HG02943 (cell line): Measurements from ENCODE around the gene KCNQ2.
"Not testable (repeated sequence)": the region's sequence is repeated elsewhere in the genome, so short reads cannot be mapped to it uniquely, and the experiment has no call there.

ENCODE experiments used
- ATAC-seq: cut with Tn5 transposase; IDR thresholded peaks from one replicate; pipeline ENCODE4 v1.9.1; 2021; ENCODE audit warnings: mild to moderate bottlenecking, low read depth, moderate library complexity; ENCODE audit not compliant: unreplicated experiment

KCNQ2 gene

DNA sequence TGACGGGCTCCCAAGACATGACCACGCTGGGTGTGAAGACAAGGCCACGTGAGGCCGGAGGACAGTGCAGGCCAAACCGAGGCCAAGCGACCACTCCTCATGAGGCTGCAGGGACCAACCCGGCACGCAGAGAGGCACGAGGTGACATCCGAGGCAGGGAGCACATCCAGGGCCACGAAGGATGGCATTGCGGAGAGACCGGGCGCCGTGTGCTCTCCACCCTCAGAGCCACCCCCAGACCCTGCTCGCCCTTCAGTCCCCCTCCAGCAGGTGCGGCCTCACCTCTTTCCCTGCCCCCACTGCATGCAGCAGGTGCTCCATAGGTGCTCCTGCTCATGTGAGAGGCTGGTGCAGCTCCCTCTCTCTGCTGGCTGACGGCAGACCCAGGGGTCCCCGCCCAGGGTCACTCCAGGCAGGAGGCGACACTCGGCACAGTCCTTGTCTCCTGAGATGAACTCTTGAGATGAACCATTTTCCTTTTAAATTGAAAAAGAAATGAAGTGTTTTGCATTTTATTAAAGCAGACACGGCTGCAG, 77.5 kb downstream of the KCNQ2 start:
- ATAC-seq: no peak

- no peak for ATAC-seq
These were observed 78.2 kb downstream of the KCNQ2 start for GRCh38 chr20:63394069-63394919.

- no peak for ATAC-seq
These were observed 78.9 kb downstream of the KCNQ2 start for GRCh38 chr20:63393566-63393965.

DNA sequence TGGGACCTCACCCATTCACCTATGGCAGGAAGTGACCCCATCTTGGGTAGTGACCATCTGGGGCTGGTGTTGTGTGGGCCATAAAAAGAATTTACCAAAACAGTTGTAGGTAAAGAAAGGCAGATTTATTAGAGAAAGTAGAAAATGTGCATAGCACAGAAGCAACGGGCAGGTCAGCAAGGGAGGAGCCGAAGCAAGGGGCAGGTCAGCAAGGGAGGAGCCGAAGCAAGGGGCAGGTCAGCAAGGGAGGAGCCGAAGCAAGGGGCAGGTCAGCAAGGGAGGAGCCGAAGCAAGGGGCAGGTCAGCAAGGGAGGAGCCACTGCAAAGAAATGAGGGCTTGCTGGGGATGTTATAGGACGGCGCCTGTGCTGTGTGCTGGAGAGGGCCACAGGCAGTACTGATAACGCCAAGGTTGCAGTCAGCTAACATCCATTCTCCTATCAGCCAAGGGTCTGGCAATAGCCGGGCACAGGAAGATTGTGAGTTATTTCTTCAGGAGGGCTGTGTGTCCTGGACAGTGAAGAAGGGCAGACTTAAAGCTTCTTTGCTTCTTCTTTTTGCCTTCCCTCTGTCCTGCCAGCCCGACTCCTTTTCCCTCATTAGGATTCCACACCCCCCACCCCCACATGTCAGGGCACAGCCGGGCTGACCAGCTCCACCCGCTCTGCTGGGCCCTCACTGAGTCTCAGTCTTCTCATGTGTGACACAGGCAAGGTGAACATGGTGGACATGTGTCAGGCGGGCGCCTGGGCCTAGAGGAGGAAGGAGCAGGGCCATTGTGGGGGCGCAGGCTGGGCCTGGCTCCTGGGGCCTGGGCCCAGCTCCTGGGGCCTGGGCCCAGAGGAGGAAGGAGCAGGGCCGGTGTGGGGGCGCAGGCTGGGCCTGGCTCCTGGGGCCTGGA, 79.7 kb downstream of the KCNQ2 start:
- ATAC-seq: no peak

- no peak for ATAC-seq
These were observed 84.5 kb downstream of the KCNQ2 start for GRCh38 chr20:63387917-63388316.

DNA sequence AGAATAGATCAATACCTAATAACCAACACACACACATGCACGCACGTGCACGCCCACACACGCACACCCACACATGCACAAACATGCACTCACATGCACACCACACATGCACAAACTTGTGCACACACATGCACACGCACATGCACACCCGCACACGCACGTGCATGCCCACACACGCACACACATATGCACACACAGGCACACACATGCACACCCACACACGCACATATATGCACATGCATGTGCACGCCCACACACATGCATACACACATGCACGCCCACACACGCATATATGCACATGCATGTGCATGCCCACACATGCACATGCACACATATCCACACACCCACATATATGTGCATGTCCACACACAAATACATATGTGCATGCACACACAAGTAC, 85.1 kb downstream of the KCNQ2 start:
- ATAC-seq: no peak

DNA sequence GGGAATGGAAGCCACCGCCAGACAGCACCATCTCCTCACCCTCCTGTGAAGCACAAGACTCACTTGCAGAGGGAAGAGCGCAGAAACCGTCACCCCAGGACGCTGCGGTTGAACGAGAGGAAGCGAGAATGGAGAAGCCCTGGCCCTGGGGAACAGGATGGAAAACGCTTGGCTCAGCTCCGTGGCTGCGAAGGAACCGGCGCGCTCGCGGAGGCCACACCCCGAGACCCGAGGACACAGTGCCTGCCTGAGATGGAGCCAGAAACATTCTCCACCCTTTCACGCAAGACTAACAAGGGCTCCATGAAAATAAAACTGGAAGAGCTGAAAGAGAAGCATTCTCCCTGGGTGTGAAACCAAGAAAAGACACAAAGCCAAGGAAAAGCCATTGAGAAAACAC, 86.0 kb downstream of the KCNQ2 start:
- ATAC-seq: no peak

- ATAC-seq: no peak
These were observed 86.6 kb downstream of the KCNQ2 start for GRCh38 chr20:63385819-63386218.

DNA sequence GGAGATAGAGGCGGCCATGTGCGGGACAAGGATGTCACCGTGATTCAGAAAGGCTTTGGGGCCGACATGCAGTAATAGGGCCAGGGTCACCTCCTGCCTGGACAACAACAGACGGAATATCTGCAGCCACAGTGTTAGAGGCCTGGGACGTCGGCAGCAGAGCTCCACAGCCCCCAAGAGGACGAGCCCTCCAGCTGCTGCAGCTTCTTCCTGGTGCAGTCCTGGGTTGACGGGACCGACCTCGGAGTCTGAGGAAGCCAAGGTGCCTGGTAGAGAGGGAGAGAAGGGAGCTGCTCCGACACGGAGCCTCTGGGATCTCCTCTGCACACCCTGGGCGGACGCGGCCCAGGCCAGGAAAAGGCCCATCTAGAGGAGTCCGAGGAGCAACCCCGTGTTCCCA, 88.1 kb downstream of the KCNQ2 start:
- no peak for ATAC-seq

GRCh38 chr20:63383556-63383955, 88.9 kb downstream of the KCNQ2 start:
- no peak for ATAC-seq

DNA sequence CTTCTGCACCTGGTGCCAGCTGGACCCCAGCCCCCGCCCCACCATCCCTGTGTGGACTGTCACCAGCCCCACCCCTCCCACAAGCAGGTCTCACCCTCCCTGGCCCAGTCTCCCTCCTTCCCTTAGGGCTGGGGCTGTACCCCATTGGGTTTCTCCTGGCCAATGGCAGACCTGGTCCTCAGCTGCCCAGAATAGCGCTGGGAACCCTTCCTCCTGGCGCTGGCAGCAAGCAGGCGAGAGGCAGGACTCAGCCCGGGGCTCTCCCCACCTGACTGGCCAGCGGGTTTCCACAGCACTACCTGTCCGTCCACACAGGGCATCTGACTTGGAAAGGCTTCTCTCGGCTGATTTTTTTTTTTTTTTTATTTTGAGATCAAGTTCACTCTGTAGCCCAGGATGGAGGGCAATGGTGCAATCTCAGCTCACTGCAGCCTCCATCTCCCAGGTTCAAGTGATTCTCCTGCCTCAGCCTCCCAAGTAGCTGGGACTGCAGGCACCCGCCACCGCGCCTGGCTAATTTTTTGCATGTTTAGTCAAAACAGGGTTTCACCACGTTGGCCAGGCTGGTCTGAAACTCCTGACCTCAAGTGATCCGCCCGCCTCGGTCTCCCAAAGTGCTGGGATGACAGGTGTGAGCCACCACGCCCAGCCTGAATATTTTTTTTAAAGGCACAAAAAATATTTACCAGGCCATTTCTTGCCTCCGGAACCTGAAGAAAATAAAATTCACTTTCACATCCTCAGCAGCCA, 89.7 kb downstream of the KCNQ2 start:
- no peak for ATAC-seq

- ATAC-seq: no peak
These were observed 90.5 kb downstream of the KCNQ2 start for GRCh38 chr20:63381781-63382431.

GRCh38 chr20:63380346-63380870, 92.0 kb downstream of the KCNQ2 start:
- ATAC-seq: no peak

- ATAC-seq: not testable (repeated sequence)
These were observed 92.6 kb downstream of the KCNQ2 start for GRCh38 chr20:63379872-63380271.

DNA sequence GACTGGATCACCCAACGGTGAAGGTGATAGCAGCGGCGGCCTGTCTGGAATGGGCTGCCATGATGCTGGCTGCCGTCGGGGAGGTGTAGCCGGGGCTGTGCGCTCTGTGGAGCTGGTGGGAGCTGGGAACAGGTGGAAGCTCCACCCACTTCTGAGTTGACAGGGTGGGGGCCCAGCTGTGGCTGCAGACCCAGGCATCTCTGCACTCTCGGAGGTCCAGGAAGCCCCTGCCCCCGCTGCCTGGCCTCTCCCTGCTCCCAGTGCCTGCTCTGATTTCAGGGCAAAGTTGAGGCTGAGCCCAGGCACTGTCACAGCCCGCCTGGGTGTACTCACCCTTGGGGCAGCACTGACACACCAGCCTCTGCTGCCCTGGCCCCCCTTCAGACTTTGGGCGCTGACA, 93.2 kb downstream of the KCNQ2 start:
- no peak for ATAC-seq

- ATAC-seq: no peak
These were observed 93.8 kb downstream of the KCNQ2 start for GRCh38 chr20:63378626-63379025.

GRCh38 chr20:63377951-63378381, 94.5 kb downstream of the KCNQ2 start:
- ATAC-seq: no peak

DNA sequence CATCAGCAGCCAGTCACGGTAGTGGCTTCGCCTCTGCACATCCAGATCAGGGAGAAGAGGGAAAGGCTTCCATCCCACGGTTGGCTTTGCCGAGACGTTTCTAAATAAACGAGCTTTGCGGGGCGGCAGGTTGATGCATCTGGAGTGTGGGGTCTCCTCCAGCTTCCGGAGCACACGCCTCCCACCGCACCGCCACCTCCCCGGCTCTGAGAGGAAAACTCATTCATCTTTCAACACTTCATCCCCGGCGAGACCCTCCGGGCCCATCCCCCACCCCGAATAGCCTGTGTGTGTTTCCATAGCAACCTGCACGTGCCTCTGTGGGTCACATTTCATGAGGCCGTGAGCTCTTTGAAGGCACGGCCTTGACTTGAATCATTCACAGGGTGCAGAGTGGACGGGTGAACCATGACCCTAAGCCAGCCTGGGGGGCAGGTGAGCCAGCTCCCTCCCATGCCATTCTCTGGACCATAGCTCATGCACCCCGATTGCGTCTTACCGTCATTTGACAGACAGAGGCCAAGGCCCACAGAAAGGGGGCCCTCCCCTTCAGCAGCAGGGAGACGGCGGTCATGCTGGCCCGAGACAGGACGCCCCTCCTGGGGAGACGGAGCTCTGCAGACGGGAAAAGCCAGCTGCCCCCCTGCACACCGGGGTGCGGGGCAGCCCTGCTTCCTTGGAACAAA, 95.1 kb downstream of the KCNQ2 start:
- ATAC-seq: no peak
